ENCODE data around the gene POLR2B. TPM values are rescaled to one million over a fixed set of nuclear protein-coding genes. Genes with fewer than 3 reads are reported as not detected.

The POLR2B gene
- 102 and 165 TPM in 2 replicates for total RNA-seq

DNA sequence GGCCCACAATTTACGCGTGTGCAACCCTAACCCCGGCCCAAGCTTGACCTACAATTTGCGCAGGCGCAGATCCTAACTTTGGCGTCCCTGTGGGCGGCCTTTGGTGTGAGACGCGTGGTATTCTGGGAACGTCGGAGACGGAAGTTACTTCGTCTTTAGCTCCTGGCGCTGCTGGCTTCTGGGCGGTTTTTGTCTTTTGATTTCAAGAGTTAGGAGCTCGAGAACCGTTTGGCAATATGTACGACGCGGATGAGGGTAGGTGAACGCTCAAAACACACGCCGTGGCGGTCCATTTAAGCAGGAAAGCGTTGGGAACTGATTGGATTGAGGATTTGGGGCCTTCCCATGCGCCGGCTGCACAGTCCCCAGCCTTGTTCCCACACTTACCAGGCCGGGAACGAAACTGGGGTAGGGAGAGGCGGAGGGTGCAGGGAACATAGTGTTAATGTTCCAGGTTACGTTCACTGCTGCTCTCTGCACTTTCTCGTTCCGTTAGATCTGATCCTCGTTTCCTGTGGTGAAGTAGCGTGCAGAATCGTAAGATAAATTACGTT lies at the start of gene POLR2B:
Gene POLR2B, plus strand, starts transcription at position 147 of the 554 bp plus-strand sequence. Its CDS starts 90 bp downstream, at position 237.

GRCh38 chr4:56977321-56978012 lies 1.2 kb upstream of the POLR2B start, which contains the start of gene NOA1:
Gene NOA1 (minus strand): TSS chr4:56977606. CDS start chr4:56977585, 21 bp downstream.

Other genes starting within 250 kb of the POLR2B start
- 0.28 TPM in 1 of 2 replicates, not detected in the other for gene SPINK2, start 157.2 kb upstream of the POLR2B start, total RNA-seq
- gene REST, start 71.0 kb upstream of the POLR2B start, total RNA-seq: 24.6 and 47.8 TPM in 2 replicates
- 17.1 and 18.4 TPM in 2 replicates for gene NOA1, start 1.3 kb upstream of the POLR2B start, total RNA-seq
- gene IGFBP7, start 131.5 kb downstream of the POLR2B start, total RNA-seq: 88.5 and 170 TPM in 2 replicates

Measured in nasal cavity respiratory epithelium epithelial cell of viscerocranial mucosa (primary cell).